Glutamatergic neuron (in vitro differentiated cells): Measurements from ENCODE around the gene FXR1. TPM values are rescaled to one million over a fixed set of nuclear protein-coding genes. Genes with fewer than 3 reads are reported as not detected.

Source experiments
- DNase-seq: peaks from one replicate; pipeline ENCODE4 v3.0.0; 2022
- H3K27ac Mint-ChIP-seq: one replicate; pipeline ENCODE4 v1.8.0; 2020; ENCODE audit warnings: mild to moderate bottlenecking, mixed read lengths, inconsistent platforms; ENCODE audit not compliant: unreplicated experiment
- H3K27me3 Mint-ChIP-seq: one replicate; pipeline ENCODE4 v1.8.0; 2020; ENCODE audit warnings: mild to moderate bottlenecking, moderate library complexity, mixed read lengths, inconsistent platforms; ENCODE audit not compliant: unreplicated experiment
- H3K36me3 Mint-ChIP-seq: one replicate; pipeline ENCODE4 v1.8.0; 2020; ENCODE audit warnings: mild to moderate bottlenecking, mixed read lengths, inconsistent platforms; ENCODE audit not compliant: unreplicated experiment
- H3K4me1 Mint-ChIP-seq: one replicate; pipeline ENCODE4 v1.8.0; 2020; ENCODE audit warnings: mild to moderate bottlenecking, low read depth, mixed read lengths, inconsistent platforms; ENCODE audit not compliant: unreplicated experiment
- H3K4me3 Mint-ChIP-seq: one replicate; pipeline ENCODE4 v1.8.0; 2020; ENCODE audit warnings: mild to moderate bottlenecking, mixed read lengths, inconsistent platforms; ENCODE audit not compliant: unreplicated experiment
- H3K9me3 Mint-ChIP-seq: one replicate; pipeline ENCODE4 v1.8.0; 2020; ENCODE audit warnings: mild to moderate bottlenecking, moderate library complexity, mixed read lengths, inconsistent platforms; ENCODE audit not compliant: unreplicated experiment
- total RNA-seq: library from RNA; stranded (reverse); fragmentation: NEBNext Ultra II Directional; extraction: Animal tissue kit (Norgen Biotek cat#: 25700); gene quantifications from one replicate; pipeline ENCODE4 v1.2.1, GENCODE V29; 2021; ENCODE audit not compliant: unreplicated experiment
- TF ChIP-seq, protein P1 (sequence below): fragments of 200-600 bp; sonication (generic); IDR thresholded peaks from one replicate; pipeline ENCODE4 v1.5.0; 2021; ENCODE audit not compliant: partially characterized antibody, unreplicated experiment

FXR1 gene
- total RNA-seq, 1 donor from 2014 or later, result 189 TPM

DNA sequence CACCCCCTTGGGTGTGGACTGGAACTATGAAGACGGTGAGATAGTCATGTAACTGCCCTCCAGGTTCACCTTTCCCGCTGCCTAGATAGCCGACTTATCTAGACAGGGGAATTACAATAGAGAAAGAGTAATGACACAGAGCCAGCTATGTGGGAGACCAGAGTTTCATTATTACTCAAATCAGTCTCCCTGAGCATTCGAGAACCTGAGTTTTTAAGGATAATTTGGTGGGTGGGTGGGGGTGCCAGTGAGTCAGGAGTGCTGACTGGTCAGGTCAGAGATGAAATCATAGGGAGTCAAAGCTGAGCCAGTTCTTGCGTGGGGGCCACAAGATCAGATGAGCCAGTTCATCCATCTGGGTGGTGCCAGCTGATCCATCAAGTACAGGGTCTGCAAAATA lies 96.8 kb downstream of the FXR1 start:
- H3K9me3 Mint-ChIP-seq, result no peaks in the 10 kb centered on the region
- DNase-seq, result no peak
- no peak overlapping the region for H3K27ac Mint-ChIP-seq
- H3K4me1 Mint-ChIP-seq, result no peaks in the 10 kb centered on the region
- H3K27me3 Mint-ChIP-seq, result peaks cover 3% of the 10 kb centered on the region
- H3K4me3 Mint-ChIP-seq, result no peak overlapping the region
- peaks cover 4% of the 10 kb centered on the region for H3K36me3 Mint-ChIP-seq
- TF ChIP-seq, protein P1, sequence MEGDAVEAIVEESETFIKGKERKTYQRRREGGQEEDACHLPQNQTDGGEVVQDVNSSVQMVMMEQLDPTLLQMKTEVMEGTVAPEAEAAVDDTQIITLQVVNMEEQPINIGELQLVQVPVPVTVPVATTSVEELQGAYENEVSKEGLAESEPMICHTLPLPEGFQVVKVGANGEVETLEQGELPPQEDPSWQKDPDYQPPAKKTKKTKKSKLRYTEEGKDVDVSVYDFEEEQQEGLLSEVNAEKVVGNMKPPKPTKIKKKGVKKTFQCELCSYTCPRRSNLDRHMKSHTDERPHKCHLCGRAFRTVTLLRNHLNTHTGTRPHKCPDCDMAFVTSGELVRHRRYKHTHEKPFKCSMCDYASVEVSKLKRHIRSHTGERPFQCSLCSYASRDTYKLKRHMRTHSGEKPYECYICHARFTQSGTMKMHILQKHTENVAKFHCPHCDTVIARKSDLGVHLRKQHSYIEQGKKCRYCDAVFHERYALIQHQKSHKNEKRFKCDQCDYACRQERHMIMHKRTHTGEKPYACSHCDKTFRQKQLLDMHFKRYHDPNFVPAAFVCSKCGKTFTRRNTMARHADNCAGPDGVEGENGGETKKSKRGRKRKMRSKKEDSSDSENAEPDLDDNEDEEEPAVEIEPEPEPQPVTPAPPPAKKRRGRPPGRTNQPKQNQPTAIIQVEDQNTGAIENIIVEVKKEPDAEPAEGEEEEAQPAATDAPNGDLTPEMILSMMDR, result no peak

DNA sequence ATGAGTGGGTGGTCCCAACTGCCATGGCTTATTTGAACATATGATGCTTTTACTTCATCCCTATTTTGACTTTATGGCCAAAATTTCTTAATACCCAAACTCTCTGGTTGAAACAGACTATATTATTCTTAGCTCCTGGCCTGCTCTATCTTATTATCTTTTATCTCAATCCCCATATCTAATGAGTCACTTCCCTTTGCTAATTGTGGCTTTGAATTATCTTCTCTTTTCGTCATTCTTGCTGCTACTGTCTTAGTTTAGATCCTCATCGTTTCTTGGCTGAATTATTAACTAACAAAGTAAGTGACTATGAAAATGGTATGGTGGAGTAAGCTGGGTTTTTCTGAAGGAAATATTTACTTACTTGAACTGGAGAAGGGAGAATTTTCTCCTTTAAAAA lies 105.2 kb downstream of the FXR1 start:
- H3K27me3 Mint-ChIP-seq, result no peaks in the 10 kb centered on the region
- H3K4me3 Mint-ChIP-seq, result no peak overlapping the region
- H3K36me3 Mint-ChIP-seq, result no peaks in the 10 kb centered on the region
- TF ChIP-seq, protein P1, result no peak
- H3K9me3 Mint-ChIP-seq, result peaks cover 3% of the 10 kb centered on the region
- H3K4me1 Mint-ChIP-seq, result no peaks in the 10 kb centered on the region
- no peak for DNase-seq
- H3K27ac Mint-ChIP-seq, result no peak overlapping the region

DNA sequence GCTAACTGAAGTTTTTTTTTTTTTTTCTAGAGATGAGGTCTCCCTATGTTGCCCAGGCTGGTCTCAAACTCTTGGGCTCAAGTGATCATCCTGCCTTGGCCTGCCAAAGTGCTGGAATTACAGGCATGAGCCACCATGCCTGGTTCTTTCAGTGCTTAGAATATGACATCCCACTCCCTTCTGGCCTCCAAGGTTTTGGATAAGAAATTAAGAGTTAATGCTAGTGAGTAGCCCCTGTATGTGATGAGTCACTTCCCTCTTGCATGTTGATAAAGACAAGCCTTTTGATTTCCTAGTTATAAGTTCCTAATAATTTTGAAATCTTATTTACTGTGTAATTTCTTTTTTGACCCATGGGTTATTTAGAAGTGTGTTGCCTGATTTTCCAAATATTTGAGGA lies 112.7 kb downstream of the FXR1 start:
- TF ChIP-seq, protein P1, result no peak
- H3K36me3 Mint-ChIP-seq, result peaks cover 3% of the 10 kb centered on the region
- no peaks in the 10 kb centered on the region for H3K27me3 Mint-ChIP-seq

DNA sequence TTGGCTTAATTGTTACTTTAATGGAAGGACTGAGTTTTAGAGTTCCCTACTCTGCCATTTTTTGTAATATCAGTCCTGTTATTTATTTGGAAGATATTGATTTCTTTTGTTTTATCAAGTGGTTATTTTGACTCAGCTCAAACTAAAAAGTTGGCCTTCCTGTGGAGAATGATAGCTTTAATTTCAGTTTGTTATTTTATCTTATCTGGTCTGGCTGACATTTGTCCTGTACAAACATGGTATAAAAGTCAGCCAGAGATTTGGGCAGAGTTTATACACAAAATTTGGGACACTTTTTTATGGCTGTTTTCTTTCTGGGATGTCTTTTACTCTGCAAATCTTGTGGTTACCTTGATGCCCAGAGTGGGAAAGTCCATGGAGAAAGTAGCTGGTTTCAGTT lies 118.5 kb downstream of the FXR1 start:
- no peaks in the 10 kb centered on the region for H3K9me3 Mint-ChIP-seq
- no peak overlapping the region for H3K4me3 Mint-ChIP-seq
- no peaks in the 10 kb centered on the region for H3K4me1 Mint-ChIP-seq
- no peaks in the 10 kb centered on the region for H3K36me3 Mint-ChIP-seq
- TF ChIP-seq, protein P1, result no peak
- no peak overlapping the region for H3K27ac Mint-ChIP-seq
- no peak for DNase-seq
- H3K27me3 Mint-ChIP-seq, result no peaks in the 10 kb centered on the region

More for the DNA sequence above, 112.7 kb downstream of the FXR1 start:
- no peaks in the 10 kb centered on the region for H3K9me3 Mint-ChIP-seq
- no peak for DNase-seq
- no peaks in the 10 kb centered on the region for H3K4me1 Mint-ChIP-seq
- H3K27ac Mint-ChIP-seq, result no peak overlapping the region
- H3K4me3 Mint-ChIP-seq, result no peak overlapping the region

Other genes starting within 250 kb of the FXR1 start
- gene CCDC39, start 233.2 kb upstream of the FXR1 start, total RNA-seq, result not detected
- 30.3 TPM for gene DNAJC19, start 77.1 kb downstream of the FXR1 start, total RNA-seq